HepG2 (cell line): ENCODE data around the gene CACNA1G. TPM values are rescaled to one million over a fixed set of nuclear protein-coding genes. Genes with fewer than 3 reads are reported as not detected.

ENCODE experiments used
- ATAC-seq: fragments of 200-7000 bp; cut with Tn5 transposase; 3 replicates; pipeline ENCODE4 v1.9.1; 2020; ENCODE audit warnings: mild to moderate bottlenecking, moderate library complexity
- BruUV-seq: library from RNA; stranded (reverse); fragments of 400-500 nt; replicated peaks from 2 replicates; lab custom pipeline; 2021; lab: Mats Ljungman, UMichigan
- CTCF ChIA-PET: fragments of 300-600 bp; formaldehyde crosslinking; extraction: SDS; loops from one replicate; lab custom pipeline; 2021; ENCODE audit warnings: low total read pairs, inconsistent platforms, low intra/inter-chr PET ratio; lab: Yijun Ruan, JAX
- POLR2A ChIA-PET: fragments of 350-600 bp; sonication (Branson Sonifier 250); formaldehyde crosslinking; loops from one replicate; lab custom pipeline; 2020; ENCODE audit warnings: antibody characterized with exemption, inconsistent platforms; lab: Yijun Ruan, JAX
- DNase-seq: peaks from one replicate; pipeline ENCODE4 v3.0.0-alpha.2; 2015; ENCODE audit warnings: low spot score
- FAIRE-seq: peaks from 3 replicates; lab custom pipeline; 2011; peaks lifted over from hg19 to GRCh38; lab: Jason Lieb, UNC
- H2AFZ ChIP-seq: one replicate; pipeline ENCODE4 v1.6.1; 2011; ENCODE audit warnings: low read length, inconsistent platforms
- H3K27ac ChIP-seq: fragments of 300-600 bp; 3 replicates; pipeline ENCODE4 v1.8.0; 2011; ENCODE audit warnings: mixed run types, mild to moderate bottlenecking, mixed read lengths, low read length, inconsistent platforms; ENCODE audit not compliant: insufficient read depth; ENCODE audit errors: extremely low read length
- H3K27me3 ChIP-seq, 2 experiments: fragments of 200-600 bp in 1 of 2; 2 replicates in 1 of 2; 3 replicates in 1 of 2; pipeline versions ENCODE4 v1.6.0 to v1.8.0; 2011; ENCODE audit warnings: low read length in 2 of 2, mild to moderate bottlenecking in 2 of 2, moderate library complexity in 2 of 2, inconsistent platforms in 1 of 2; ENCODE audit not compliant: insufficient read depth in 2 of 2, control insufficient read depth in 1 of 2
- H3K36me3 ChIP-seq, 2 experiments: fragments of 200-600 bp in 1 of 2; replicated peaks in 1 of 2; 2 replicates in 1 of 2; 3 replicates in 1 of 2; pipeline versions ENCODE4 v1.5.1 to v1.8.0; 2011; ENCODE audit warnings: low read length in 2 of 2, inconsistent platforms in 1 of 2; ENCODE audit not compliant: insufficient read depth in 2 of 2, control insufficient read depth in 1 of 2
- H3K4me1 ChIP-seq: 2 replicates; pipeline ENCODE4 v1.5.1; 2012; ENCODE audit warnings: low read length, inconsistent platforms; ENCODE audit not compliant: insufficient read depth
- H3K4me2 ChIP-seq: 2 replicates; pipeline ENCODE4 v1.6.0; 2011; ENCODE audit warnings: low read depth, low read length, inconsistent platforms
- H3K4me3 ChIP-seq, 3 experiments: fragments of 200-600 bp in 1 of 3; sonication (generic), shearing (Covaris generic) in 1 of 3; replicated peaks in 1 of 3; 2 replicates each; pipeline ENCODE4 v1.5.1; 2011 to 2016; ENCODE audit warnings: low read length in 3 of 3, inconsistent platforms in 2 of 3, low read depth in 2 of 3, mild to moderate bottlenecking in 2 of 3, control low read depth in 1 of 3, mixed read lengths in 1 of 3; ENCODE audit not compliant: insufficient read depth in 1 of 3
- H3K79me2 ChIP-seq: one replicate; pipeline ENCODE4 v1.6.1; 2011; ENCODE audit warnings: low read length, inconsistent platforms; ENCODE audit not compliant: insufficient read depth
- H3K9ac ChIP-seq: 2 replicates; pipeline ENCODE4 v1.6.0; 2011; ENCODE audit warnings: mild to moderate bottlenecking, low read depth, low read length, inconsistent platforms; ENCODE audit not compliant: insufficient read depth
- H3K9me3 ChIP-seq: 2 replicates; pipeline ENCODE4 v1.5.1; 2012; ENCODE audit warnings: mild to moderate bottlenecking, low read length
- H4K20me1 ChIP-seq: 2 replicates; pipeline ENCODE4 v1.6.0; 2011; ENCODE audit warnings: inconsistent platforms, mild to moderate bottlenecking, low read length, moderate library complexity; ENCODE audit not compliant: insufficient read depth
- AGO2 ChIP-seq: fragments of 200-400 bp; formaldehyde crosslinking; optimal IDR thresholded peaks from 2 replicates; pipeline ENCODE3; 2017; ENCODE audit warnings: mild to moderate bottlenecking, low read depth, low read length, moderate library complexity
- FOXJ3 ChIP-seq: sonication (generic); formaldehyde crosslinking; IDR thresholded peaks from 2 replicates; pipeline ENCODE4 v1.4.0; 2020; ENCODE audit warnings: missing genetic modification reagents, mild to moderate bottlenecking, borderline replicate concordance
- HMGXB4 ChIP-seq, 2 experiments: sonication (generic) in 1 of 2; formaldehyde crosslinking in 1 of 2; IDR thresholded peaks; 2 replicates each; pipeline versions ENCODE4 v1.4.0 to v1.6.1; 2018 to 2020; ENCODE audit warnings: missing genetic modification reagents in 2 of 2, borderline replicate concordance in 1 of 2, low read depth in 1 of 2, mild to moderate bottlenecking in 1 of 2, missing biosample characterization in 1 of 2
- KMT2B ChIP-seq: IDR thresholded peaks from 2 replicates; pipeline ENCODE4 v1.6.1; 2016; ENCODE audit warnings: missing genetic modification reagents, missing compliant biosample characterization
- MXI1 ChIP-seq: IDR thresholded peaks from 3 replicates; pipeline ENCODE4 v1.6.1; 2012; ENCODE audit warnings: low read depth, low read length, inconsistent platforms, borderline replicate concordance
- PREB ChIP-seq: sonication (generic); formaldehyde crosslinking; IDR thresholded peaks from 2 replicates; pipeline ENCODE4 v1.4.0; 2020; ENCODE audit warnings: missing genetic modification reagents
- PTBP1 ChIP-seq: fragments of 200-400 bp; formaldehyde crosslinking; IDR thresholded peaks from 2 replicates; pipeline ENCODE4 v1.6.1; 2018; ENCODE audit warnings: low read length, low read depth; ENCODE audit not compliant: poor library complexity, severe bottlenecking
- RAD21 ChIP-seq: fragments of 450-650 bp; formaldehyde crosslinking; IDR thresholded peaks from 2 replicates; pipeline ENCODE4 v1.5.0; 2020; ENCODE audit warnings: mild to moderate bottlenecking
- SALL1 ChIP-seq: sonication (generic); formaldehyde crosslinking; IDR thresholded peaks from 2 replicates; pipeline ENCODE4 v1.8.0; 2022; ENCODE audit warnings: mild to moderate bottlenecking, missing genetic modification reagents
- TCF7L2 ChIP-seq: IDR thresholded peaks from 2 replicates; pipeline ENCODE4 v1.6.1; 2011; ENCODE audit warnings: mild to moderate bottlenecking, low read depth, low read length, moderate library complexity
- TEAD3 ChIP-seq: optimal IDR thresholded peaks from 2 replicates; pipeline ENCODE3; 2016; ENCODE audit warnings: borderline replicate concordance
- ZBTB14 ChIP-seq: sonication (generic); formaldehyde crosslinking; IDR thresholded peaks from 2 replicates; pipeline ENCODE4 v1.4.0; 2020; ENCODE audit warnings: missing genetic modification reagents
- ZNF20 ChIP-seq: sonication (generic); formaldehyde crosslinking; IDR thresholded peaks from 2 replicates; pipeline ENCODE4 v1.4.0; 2020; ENCODE audit warnings: mild to moderate bottlenecking, moderate library complexity, missing genetic modification reagents
- ZNF282 ChIP-seq: fragments of 450-650 bp; IDR thresholded peaks from 2 replicates; pipeline ENCODE4 v1.6.1; 2018; ENCODE audit not compliant: partially characterized antibody
- ZNF430 ChIP-seq: sonication (generic); formaldehyde crosslinking; IDR thresholded peaks from 2 replicates; pipeline ENCODE4 v1.9.0; 2021; ENCODE audit warnings: mild to moderate bottlenecking, missing genetic modification reagents
- ZNF513 ChIP-seq: sonication (generic); formaldehyde crosslinking; conservative IDR thresholded peaks from 2 replicates; pipeline ENCODE4 v1.5.0; 2020; ENCODE audit warnings: missing genetic modification reagents
- WGBS: methylation state at CpG from one replicate; pipeline ENCODE4 v1.1.6; 2017; ENCODE audit warnings: low lambda C conversion rate; 5-methylcytosine and 5-hydroxymethylcytosine counted together
- in situ Hi-C: cut with HindIII; loops from 2 replicates; pipeline ENCODE4 v1.10.0; 2017; ENCODE audit warnings: low pct_unique_long_range_greater_than_20kb; ENCODE audit not compliant: extremely low pct_ligation_motif_present
- intact Hi-C: fragments of 100-400 bp; cut with micrococcal nuclease; formaldehyde crosslinking; loops from one replicate; pipeline ENCODE4 v1.10.0; 2022; ENCODE audit not compliant: unreplicated experiment
- polyA plus RNA-seq, 8 experiments: library from polyadenylated mRNA; depleted of rRNA in 3 of 8; stranded (reverse) in 7 of 8; unstranded in 1 of 8; fragments of >200 nt; fragmentation: Illumina TruSeq in 4 of 8; extraction: Trizol in 4 of 8; gene quantifications; 2 replicates each; pipeline versions ENCODE4 v1.2.1 to v1.2.3, GENCODE V29; 2011 to 2016; ENCODE audit warnings: low read depth in 4 of 8, missing spikeins in 1 of 8, mixed read lengths in 1 of 8; ENCODE audit not compliant: insufficient read depth in 1 of 8
- total RNA-seq, 5 experiments: library from RNA; depleted of rRNA; stranded (reverse); fragments of >200 nt; fragmentation: Illumina TruSeq; extraction: Trizol; gene quantifications; 2 replicates each; pipeline ENCODE4 v1.2.3, GENCODE V29; 2016; ENCODE audit warnings: low read depth in 1 of 5

CACNA1G gene
- total and polyA plus RNA-seq, 2 of the 13 experiments (the other 11 are each of a cell fraction or from before 2014, with no cell fraction given) = 0.02 TPM; not detected in 1

- TF ChIP-seq ZNF20 (no peak), SALL1 (CRISPR knock-in tag) (no peak), TCF7L2 (no peak), ZBTB14 (CRISPR knock-in tag) (no peak)
These were observed 45.4 kb upstream of the CACNA1G start (continued) for GRCh38 chr17:50514936-50515702.

GRCh38 chr17:50517011-50517410 lies 43.5 kb upstream of the CACNA1G start:
- no TSS peak for BruUV-seq
- no peak for ATAC-seq
- H3K36me3 ChIP-seq = no peaks in the 10 kb centered on the region
- TF ChIP-seq MXI1 (no peak), PREB (CRISPR knock-in tag) (no peak), FOXJ3 (CRISPR knock-in tag) (no peak), ZNF513 (CRISPR knock-in tag) (no peak), ZNF430 (CRISPR knock-in tag) (no peak), RAD21 (no peak), ZNF282 (no peak), HMGXB4 (CRISPR knock-in tag; IDR thresholded peaks at IDR 0.05; ENCODE audit: borderline replicate concordance in 1 of 2, low read depth in 1 of 2) (no peak), PTBP1 (no peak), AGO2 (no peak), KMT2B (CRISPR knock-in tag) (no peak), TEAD3 (CRISPR knock-in tag) (no peak)

More at GRCh38 chr17:50517011-50517410, 43.5 kb upstream of the CACNA1G start:
- Histone ChIP-seq H4K20me1 (no peaks in the 10 kb centered on the region), H2AFZ (no peak overlapping the region), H3K9ac (no peak overlapping the region), H3K27ac (no peak overlapping the region), H3K4me1 (peaks cover 53% of the 10 kb centered on the region), H3K27me3 (no peaks in the 10 kb centered on the region), H3K4me2 (no peak overlapping the region), H3K79me2 (no peaks in the 10 kb centered on the region), H3K9me3 (no peaks in the 10 kb centered on the region), H3K4me3 (no peak overlapping the region)
- ChIA-PET POLR2A (interaction anchor here (1.0 to 3.2 kb wide), 4 partner anchors 15 to 38 kb away, joined by 3 to 37 read pairs (median 11); partner anchors contain the start of gene EPN3), CTCF (no interaction called here)
- DNase-seq (no peak), FAIRE-seq (no peak)
- intact Hi-C loops = no loop called here
- 81% methylated on average over 4 of the region's 4 CpGs for WGBS
- in situ Hi-C loops = no loop called here
